HG03103 (cell line): Measurements from ENCODE around the gene TRMT2A.

ENCODE experiments used
- ATAC-seq: cut with Tn5 transposase; IDR thresholded peaks from one replicate; pipeline ENCODE4 v1.9.1; 2021; ENCODE audit warnings: low read depth; ENCODE audit not compliant: unreplicated experiment

Gene TRMT2A

DNA sequence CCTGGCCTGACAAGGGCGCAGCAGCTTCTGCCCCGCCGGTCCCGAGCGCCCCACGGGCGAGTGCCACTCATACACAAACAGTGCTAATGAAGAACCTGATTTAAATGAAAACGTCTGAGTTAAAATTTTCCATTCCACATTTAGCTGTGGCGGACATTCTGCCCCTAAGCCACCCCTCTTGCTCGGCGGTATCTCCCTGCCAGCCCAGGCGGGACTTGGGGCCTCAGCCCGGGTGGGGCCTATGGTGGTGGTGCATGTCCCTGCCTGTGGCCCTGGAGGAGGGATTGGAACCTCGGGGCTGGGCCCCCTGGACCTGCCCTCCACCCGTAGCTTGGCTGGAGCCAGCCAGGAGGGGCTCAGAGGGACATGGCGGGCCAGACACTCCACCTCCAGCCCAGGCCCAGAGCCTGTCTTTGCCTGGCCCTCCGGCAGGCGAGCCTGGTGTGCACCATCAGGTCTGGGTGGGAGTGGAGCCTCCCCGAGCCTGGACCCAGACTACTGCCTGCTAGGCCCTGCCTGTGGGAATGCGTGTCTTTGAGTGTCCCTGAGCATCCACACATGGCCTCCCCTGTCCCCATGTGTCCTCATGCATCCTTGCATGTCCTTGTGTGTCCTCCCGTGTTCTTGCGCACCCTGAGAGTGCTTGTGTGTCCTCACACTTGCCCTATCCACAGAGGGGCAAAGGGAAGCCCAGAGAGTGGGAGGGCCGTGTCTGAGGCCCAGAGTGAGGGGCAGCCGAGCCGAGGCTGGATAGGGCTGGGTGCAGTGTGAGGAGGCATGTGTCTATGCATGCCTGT, 19.0 kb upstream of the TRMT2A start:
- no peak for ATAC-seq

DNA sequence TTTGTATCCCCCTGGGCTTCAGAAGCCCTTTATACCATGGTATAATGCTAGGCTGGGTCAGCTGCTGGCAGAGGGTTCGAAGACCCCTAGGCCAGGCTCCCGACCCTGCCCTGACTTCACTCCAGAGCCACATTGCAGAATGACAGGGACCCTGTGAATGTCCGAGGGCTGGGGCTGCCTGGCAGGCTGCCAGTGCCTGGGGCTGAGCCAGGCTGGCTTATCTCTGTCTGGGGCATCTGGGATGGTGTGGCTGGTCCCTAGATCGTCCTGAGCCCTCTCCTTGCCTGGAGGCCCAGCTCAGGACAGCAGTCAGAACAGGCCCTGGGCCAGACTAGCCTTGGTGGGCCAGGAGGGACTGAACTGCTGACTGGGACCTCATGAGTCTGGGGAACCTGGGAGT, 18.2 kb upstream of the TRMT2A start:
- no peak for ATAC-seq

DNA sequence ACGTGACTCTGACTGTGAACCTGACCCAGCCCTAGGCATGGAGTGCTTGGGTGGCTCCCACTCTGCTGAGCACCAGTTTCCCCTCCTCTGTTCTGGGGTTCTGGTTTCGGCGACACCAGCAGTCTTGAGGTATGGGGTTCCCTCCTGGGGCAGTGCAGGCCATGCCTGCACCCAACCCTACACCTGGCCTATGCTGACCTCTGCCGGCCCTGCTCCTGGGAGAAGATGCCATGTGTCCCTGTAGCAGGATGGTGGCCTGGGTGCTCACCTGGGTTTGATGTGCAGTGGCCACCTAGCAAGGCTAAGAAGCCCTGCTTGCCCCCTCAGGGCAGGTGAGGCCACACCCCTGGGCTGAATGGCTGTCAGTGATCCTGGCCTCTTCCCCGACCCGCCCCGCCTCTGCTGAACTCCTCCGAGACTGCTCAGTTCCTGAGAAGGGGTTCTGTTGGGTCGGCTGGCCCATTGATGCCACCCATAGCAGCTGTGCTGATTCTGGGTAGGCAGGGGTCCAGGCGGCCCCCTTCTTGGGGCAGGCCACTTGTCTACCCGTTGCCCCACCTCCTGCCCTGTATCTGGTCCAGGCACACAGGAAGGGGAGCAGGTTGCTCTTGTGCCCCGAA, 17.0 kb upstream of the TRMT2A start:
- no peak for ATAC-seq

DNA sequence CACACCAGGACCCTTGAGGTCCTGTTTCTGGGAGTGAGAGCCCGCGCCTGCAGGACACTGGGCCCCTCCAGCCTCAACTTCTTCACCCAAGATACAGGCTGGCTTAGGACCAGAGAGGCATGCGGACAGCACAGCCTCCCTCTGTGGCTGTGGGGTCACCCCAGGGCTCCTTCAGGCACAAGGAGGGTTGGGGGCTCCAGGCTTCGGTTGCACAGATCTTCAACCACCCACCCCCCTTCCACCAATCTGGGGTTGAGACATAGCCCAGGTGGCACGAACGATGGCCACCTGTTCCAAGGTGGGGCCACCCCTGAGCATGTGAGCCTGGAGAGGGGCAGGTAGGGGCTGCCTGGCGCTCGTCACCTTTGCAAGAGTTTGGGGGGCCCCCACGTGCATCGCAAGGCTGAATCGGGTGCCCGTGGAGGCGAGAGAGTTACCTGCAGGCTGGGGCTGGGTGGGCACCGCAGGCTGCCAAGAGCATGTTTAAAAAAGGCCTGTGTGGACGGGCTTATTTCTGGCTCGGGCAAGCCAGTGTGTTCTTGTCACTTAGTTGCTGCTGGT, 15.7 kb upstream of the TRMT2A start:
- ATAC-seq = no peak

DNA sequence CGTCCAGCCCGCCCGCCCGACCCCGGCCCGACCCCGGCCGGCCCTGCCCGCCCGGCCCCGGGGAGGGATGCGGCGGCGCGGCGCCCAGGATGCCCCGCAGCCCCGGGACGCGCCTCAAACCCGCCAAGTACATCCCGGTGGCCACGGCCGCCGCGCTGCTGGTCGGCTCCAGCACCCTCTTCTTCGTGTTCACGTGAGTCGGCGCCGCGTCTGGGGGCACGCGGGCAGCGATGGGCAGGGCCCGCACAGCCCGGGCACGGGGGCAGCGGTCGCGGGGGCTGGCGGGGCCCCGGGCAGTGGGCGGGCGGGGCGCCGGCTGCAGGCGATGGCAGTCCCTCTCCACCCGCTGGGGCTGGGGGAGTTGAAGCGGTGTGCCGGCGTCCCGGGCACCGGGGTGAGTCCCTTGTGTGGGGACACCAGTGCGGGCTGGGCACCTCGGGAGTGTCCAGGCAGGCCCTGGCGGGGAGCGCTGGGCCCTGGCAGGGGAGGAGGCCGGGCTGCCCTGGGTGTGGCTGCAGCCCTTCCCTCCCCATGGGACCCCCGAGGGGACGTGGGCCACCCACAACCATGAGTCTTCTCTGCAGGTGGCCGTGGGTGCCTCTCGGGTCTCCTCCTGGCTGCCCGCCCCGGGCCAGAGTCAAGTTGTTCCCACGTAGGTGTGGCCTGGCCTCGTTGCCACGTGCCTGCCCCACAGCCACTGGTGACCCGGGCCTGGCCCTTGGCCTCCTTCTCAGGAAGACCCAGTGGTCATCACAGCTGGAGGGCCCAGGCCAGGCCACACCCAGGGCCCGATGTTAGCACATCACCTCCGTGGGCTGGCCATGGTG, 15.0 kb upstream of the TRMT2A start:
- ATAC-seq = no peak

DNA sequence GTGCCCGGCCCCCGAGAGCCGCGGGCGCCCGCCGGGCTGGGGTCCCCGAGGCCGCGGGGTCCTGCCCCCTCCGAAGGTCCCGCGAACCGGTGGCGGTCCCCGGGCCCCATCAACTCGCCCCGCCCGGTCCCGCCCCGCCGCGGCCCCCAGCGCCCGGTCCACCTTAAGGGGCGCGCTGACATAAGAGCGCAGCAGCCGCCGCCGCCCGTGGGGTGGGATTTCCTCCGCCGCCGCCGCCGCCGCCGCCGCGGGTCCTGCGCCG, 14.5 kb upstream of the TRMT2A start, which contains the start of gene ZDHHC8:
ZDHHC8 (plus strand) TSS at position 208 of the 262 bp plus-strand sequence. CDS start 144 bp downstream, outside the sequence.
- ATAC-seq = no peak

DNA sequence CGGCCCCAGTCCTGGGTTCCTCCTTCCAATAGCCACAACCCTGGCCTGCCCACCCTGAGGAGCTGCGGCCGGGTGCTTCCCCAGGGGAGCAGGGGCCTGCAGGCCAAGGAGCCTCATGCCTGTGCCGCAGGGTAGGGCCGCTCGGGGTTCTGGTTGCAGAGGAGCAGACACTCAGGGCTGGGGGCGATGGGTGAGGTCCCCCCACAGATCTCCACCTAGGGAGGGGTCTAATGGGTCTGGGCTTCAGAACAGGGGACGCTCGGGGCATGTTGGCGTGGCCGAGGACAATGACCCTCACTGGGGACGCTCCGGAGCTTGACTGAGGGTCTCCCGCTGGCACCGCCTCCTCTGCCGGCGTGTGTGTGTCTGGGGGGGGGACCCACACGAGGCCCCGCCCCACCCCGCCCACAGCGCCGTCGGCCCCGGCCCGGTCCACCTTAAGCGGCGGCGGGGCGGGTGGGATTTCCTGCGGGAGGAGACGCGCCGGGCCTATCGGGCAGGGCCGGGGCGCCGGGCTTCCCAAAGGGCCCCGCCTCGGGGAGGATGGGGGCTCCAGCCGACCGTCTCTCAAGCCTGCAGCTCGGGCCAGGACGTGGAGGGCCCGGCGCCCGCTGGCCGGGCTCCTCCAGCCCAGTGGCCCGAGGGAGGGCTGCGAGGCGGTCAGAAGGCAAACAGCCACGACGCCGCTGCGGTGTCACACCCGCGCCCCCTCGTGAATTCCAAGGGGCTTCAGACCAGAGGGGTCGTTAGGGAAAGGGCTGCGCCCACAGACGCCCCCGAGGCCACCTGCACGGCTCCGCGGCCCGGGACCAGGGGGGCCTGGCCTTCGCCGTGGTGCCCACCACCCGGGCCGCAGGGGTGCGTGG, 13.9 kb upstream of the TRMT2A start:
- ATAC-seq = no peak

DNA sequence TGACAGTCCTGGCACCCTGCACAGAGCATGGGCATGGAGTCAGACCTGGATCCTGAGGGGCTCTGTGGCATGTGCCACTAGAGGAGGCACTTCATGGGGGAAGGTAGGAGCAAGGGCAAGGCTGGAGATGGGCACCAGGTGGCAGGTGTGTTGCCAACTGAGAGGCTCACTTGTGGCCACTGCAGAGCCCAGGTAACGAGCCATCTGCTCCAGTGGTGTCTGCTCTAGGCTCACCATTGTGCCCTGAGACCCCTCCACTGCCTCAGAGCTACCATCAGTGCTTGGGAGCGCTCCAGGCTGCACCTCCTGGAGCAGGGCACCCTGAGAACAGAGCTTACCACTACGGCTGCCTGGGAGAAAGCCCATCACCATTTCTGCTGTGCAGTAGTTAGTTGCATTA, 13.3 kb upstream of the TRMT2A start:
- ATAC-seq = no peak

DNA sequence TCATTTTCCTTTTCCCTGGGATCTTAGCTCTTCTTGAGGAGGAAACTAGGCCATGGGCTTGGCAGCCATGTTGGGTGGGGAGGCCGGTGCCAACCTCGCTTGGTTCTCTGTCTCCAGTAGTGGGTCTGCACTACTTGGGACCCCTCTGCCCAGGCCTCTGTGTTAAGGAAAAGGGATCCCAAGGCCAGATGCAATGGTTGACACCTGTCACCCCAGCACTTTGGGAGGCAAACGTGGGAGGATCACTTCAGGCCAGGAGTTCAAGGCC, 12.7 kb upstream of the TRMT2A start:
- no peak for ATAC-seq

DNA sequence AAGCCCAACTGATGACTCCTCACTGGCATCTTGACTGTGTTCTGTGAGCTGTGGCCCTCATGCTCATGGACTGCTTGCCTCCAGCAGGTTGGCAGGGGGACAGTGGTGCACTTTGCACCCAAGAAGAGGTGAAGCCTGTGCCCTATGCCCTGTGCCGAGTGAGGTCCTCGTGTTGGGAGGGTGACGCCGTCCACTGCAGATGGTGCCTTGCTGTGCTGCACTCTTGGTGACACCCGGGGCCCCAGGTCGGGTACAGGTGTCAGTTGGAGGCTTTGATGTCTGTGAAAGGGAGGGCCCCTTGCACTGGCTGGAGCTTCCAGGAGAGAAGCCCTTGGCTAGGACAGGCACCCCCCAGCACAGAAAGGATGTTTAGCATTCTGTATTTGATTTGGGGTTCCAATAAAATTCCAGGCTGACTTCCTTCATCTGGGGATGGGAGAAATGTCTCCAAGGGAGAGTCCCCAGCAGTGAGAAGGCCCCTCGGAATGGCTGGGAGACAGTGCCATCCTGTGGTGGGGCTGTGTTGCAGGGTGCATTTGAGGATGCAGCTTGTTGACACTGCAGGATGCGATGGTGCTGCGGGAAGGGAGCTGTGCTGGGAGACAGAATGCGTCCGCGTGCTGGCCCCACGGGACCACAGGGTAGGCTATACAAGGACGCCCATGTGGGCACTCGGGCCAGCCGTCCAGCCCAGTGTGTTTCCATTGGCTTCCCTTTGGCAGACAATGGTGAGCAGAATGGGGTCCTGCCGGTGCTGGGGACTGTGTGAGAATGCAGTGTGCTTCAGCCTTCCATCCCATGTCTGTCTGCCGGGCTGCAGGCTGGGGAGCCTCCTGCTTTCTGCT, 12.1 kb upstream of the TRMT2A start:
- no peak for ATAC-seq

DNA sequence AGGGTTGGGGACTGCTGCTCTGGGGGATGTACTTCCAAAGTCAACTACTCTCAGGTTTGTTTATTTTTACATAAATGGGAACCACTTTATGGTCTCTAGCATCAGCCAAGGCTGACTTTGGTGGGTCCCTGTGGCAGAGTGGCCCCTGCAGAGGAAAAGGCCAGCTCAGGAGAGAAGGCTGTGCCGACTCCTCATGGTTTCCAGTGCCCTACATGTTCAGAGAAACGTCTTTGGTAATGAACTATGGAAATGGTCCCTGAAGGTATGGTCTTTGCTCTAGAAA, 11.5 kb upstream of the TRMT2A start:
- ATAC-seq = no peak

DNA sequence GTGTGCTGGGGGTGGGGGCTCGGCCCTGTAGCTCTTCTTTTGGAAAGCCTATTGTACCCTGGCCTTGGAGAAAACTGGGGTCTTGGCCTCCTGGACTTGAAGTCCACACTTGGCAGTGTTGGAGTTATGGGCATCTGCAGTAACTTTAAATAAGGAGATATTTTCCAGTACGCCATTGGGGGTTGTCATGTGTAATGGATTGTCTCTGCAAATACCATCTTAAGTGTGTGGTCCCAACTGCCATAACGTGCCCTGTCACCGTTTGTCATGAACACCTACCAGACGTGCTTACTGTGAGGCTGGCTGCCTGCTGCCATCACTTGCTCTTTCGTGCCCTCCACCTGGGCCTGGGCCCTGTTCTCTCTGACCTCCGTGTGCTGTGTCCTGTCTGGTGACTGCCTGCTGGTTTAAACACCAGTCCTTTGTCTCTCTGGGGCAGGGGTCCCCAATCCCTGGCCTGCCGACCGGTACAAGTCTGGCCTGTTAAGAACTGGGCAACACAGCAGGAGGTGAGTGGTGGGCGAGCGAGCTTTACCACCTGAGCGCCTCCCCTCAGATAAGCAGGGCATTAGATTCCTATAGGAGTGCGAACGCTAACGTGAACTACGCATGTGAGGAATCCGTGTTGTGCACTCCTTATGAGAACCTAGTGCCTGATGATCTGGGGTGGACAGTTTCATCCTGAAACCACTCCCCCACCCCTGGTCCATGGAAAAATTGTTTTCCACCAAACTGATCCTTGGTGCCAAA, 11.0 kb upstream of the TRMT2A start:
- no peak for ATAC-seq

DNA sequence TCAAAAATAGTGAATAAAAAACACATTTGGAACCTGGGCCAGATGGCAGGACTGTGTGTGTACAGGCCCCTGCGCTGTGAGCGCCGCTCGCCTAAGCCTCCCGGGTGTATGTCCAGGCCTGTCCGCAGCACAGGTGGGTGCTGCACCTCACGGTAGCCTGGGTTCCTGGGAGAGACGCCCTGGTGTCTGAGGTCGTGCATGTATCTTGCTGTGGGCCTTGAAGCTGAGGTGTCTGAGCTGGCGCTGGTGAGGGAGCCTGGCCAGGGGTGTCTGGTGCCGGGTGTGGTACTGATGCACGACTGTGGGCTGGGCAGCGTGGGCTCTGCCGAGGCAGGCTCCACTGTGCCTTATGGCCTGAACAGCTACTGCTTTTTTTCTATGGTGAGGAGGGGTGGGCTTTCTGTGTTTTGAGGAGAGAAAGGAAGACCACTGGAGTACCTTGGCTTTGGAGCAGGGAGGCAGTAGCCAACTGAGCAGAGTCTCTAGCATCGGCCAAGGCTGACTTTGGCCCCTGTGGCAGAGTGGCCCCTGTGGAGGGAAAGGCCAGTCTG, 10.4 kb upstream of the TRMT2A start:
- ATAC-seq = no peak

DNA sequence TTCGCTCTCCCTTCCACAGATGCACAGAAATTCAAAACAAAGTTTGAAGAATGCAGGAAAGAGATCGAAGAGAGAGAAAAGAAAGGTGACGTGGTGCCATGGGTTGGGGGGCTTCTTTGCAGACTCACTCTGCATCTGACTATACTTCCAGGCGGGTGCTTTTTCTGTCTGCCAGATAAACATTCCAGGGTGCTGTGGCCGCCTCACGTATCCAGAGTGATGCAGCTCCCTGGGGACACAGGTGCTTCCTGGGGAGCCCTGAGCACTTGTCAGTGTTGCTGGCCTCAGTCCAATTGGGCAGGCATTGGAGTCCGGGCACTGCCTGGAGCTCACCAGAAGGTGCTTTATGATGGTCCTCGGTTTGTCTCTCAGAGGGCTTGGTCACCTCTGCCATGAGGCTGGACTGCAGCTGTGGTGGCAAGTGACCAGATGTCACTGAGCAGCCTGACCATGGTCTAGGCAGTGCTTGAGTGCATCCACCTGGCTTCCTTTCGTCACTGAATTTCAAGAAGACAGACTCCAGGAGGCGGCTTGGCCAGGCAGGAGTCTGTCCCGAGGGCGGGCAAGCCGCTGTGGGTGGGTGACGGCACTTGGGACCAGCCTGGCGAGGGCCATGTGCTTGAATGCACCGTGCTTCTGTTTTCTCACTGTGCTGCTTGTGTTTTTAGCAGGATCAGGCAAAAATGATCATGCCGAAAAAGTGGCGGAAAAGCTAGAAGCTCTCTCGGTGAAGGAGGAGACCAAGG, 9.4 kb upstream of the TRMT2A start:
- ATAC-seq = no peak

DNA sequence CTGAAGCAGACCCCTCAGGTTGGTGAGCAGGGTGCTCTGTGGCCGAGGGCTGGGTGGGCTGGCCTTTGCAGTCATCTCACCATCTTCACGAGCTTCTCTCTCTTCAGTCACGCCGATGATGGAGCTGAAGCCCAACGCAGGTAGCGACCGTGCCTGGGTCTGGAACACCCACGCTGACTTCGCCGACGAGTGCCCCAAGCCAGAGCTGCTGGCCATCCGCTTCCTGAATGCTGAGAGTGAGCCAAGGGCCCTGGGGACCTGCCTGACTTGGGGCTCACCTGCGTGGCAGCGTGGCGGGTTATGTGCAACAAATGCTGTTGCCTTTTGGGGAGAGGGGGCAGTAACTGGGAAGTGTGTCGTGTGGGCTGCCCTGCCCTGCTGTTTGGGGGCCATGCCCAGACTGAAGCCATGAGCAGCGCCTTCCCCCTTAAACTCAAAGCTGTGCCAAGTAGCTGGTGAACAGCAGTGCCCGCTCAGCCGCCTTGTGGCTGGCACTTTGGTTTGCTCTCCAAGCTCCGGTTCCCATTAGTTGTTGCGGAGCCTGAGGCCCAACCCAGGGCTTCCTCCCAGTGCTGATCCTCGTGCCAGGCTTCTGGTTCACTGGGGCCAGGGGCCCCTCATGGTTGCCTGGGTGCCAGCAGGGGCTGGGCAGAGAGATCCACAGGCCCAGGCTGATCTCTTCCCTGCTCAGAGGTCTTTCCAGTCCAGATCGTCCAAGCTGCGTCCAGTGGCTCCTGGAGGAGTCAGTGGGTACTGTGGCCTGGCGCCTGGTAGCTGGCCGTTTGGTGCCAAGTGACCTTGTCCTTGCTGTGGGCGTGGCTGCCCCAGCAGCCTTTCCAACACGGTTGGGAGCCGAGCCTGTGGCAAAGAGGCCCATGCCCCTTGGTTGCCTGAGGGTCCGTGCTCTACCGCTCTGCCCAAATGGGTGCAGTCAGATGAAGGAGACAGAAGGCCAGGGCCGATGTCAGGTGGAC, 8.5 kb upstream of the TRMT2A start:
- no peak for ATAC-seq

DNA sequence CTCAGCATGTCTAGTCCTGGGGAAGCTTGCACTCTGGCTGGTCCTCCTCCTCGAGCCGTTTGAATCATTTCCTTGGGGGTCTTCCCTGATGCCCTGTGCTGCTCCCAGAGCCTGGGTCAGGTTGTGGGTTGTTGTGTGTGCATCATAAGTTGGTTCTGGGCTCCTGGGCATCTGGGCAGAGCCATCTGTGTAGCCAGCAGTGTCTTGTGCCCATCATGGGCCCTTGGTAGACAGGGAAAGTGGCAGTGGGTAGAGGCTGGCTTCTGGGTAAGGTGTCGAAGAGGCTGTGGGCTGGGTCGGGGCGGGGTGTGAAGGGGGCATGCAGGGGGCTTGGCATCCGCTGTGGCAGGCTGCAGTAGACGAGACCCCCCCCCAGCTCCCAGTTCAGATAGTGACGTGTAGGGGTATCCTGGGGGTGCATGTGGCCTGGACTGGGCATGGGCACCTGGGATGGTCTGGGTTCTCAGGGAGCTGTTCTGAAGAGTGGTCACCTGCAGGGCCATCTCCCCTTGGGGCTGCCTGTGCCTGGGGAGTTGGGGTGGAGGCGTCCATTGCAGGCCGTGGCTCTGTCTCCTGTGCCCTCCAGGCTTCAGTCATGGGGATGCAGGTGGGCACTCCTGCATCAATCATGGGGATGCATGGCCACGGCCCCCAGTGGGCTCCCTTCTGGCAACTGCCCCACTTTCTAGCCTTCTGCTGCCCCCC, 7.2 kb upstream of the TRMT2A start:
- no peak for ATAC-seq
